GM10248 (cell line): ENCODE data around the gene GCK.

Experiments used
- CTCF ChIA-PET: fragments of 300-600 bp; sonication (Branson Sonifier 250); formaldehyde crosslinking; extraction: SDS; loops from one replicate; lab custom pipeline; 2021; ENCODE audit warnings: antibody characterized with exemption; lab: Yijun Ruan, JAX
- POLR2A ChIA-PET: fragments of 350-650 bp; sonication (Branson Sonifier 250); formaldehyde crosslinking; extraction: SDS; loops from one replicate; lab custom pipeline; 2020; ENCODE audit warnings: antibody characterized with exemption; lab: Yijun Ruan, JAX
- DNase-seq: peaks from one replicate; pipeline ENCODE4 v3.0.0; 2012; ENCODE audit errors: extremely low spot score
- CTCF ChIP-seq: IDR thresholded peaks from 2 replicates; pipeline ENCODE4 v1.5.1; 2012; ENCODE audit warnings: mild to moderate bottlenecking, low read depth; ENCODE audit errors: extremely low read depth, missing control alignments, control extremely low read depth

GCK gene

GRCh38 chr7:44189286-44189992 lies at the start of gene GCK:
Gene GCK (minus strand): TSS chr7:44189439. CDS start chr7:44188953, 486 bp downstream.
- TF ChIP-seq CTCF = no peak
- ChIA-PET POLR2A (no interaction called here), CTCF (interaction anchor here (1.0 to 1.8 kb wide), 2 partner anchors 10 to 13 kb away, joined by 3 to 4 read pairs; no protein-coding TSS in a partner anchor)
- no peak for DNase-seq

GRCh38 chr7:44238116-44238695 lies 49.0 kb upstream of the GCK start:
- no peak for DNase-seq
- POLR2A ChIA-PET = interaction anchor here (0.5 kb wide), 2 partner anchors 41 to 310 kb away, joined by 3 to 5 read pairs; no protein-coding TSS in a partner anchor
- CTCF ChIA-PET = interaction anchor here (2.2 kb wide), 1 partner anchor 70 kb away, joined by 7 read pairs; no protein-coding TSS in a partner anchor
- no peak for TF ChIP-seq CTCF

GRCh38 chr7:44237696-44238095 lies 48.5 kb upstream of the GCK start:
- ChIA-PET CTCF (interaction anchor here (1.3 to 2.2 kb wide), 2 partner anchors 70 to 240 kb away, joined by 3 to 7 read pairs; no protein-coding TSS in a partner anchor), POLR2A (interaction anchor here (0.5 kb wide), 1 partner anchor 311 kb away, joined by 3 read pairs; no protein-coding TSS in a partner anchor)

GRCh38 chr7:44236333-44236728 lies 47.1 kb upstream of the GCK start:
- no peak for TF ChIP-seq CTCF
- POLR2A ChIA-PET = no interaction called here
- no peak for DNase-seq
- CTCF ChIA-PET = interaction anchor here (0.8 to 2.2 kb wide), 5 partner anchors 22 to 329 kb away, joined by 3 to 7 read pairs (median 4); no protein-coding TSS in a partner anchor

More at GRCh38 chr7:44237696-44238095, 48.5 kb upstream of the GCK start:
- TF ChIP-seq CTCF = no peak
- no peak for DNase-seq

- TF ChIP-seq CTCF = no peak
- CTCF ChIA-PET = interaction anchor here (0.9 to 2.2 kb wide), 3 partner anchors 22 to 72 kb away, joined by 3 to 7 read pairs (median 4); no protein-coding TSS in a partner anchor
- no peak for DNase-seq
- POLR2A ChIA-PET = no interaction called here
Measured at GRCh38 chr7:44235582-44236332, 46.5 kb upstream of the GCK start.

GRCh38 chr7:44235066-44235465 lies 45.8 kb upstream of the GCK start:
- ChIA-PET POLR2A (no interaction called here), CTCF (interaction anchor here (0.8 to 1.5 kb wide), 3 partner anchors 10 to 330 kb away, joined by 3 to 4 read pairs (median 3); no protein-coding TSS in a partner anchor)
- no peak for DNase-seq
- no peak for TF ChIP-seq CTCF
